Cardiac fibroblast (primary cell): ENCODE results near the gene SETD2.
A peak's percentile ranks its signal among the peaks of the same experiment; 100 is the strongest.
"Not testable (repeated sequence)": the region's sequence is repeated elsewhere in the genome, so short reads cannot be mapped to it uniquely, and the experiment has no call there.

Source experiments
- DNase-seq, 2 donors: peaks; one replicate each; pipeline versions ENCODE4 v3.0.0 to v3.0.0-alpha.2; 2010; ENCODE audit warnings: low read depth in 2 of 2
- H3K4me3 ChIP-seq, 2 donors: replicated peaks in 1 of 2; 1 replicate in 1 of 2; 2 replicates in 1 of 2; pipeline ENCODE4 v1.5.1; 2011; ENCODE audit warnings: low read depth in 2 of 2, low read length in 2 of 2, mild to moderate bottlenecking in 2 of 2, moderate library complexity in 1 of 2
- CTCF ChIP-seq: IDR thresholded peaks from one replicate; pipeline ENCODE4 v1.5.1; 2011; ENCODE audit warnings: low read depth, mild to moderate bottlenecking, low read length, inconsistent platforms

Gene SETD2

GRCh38 chr3:47130557-47130956 is 33.4 kb downstream of the SETD2 start:
- no peak for TF ChIP-seq CTCF
- DNase-seq, result no peak
- no peak overlapping the region for H3K4me3 ChIP-seq

GRCh38 chr3:47128137-47128536 is 35.8 kb downstream of the SETD2 start:
- H3K4me3 ChIP-seq, result no peak overlapping the region
- no peak for TF ChIP-seq CTCF
- no peak for DNase-seq

- H3K4me3 ChIP-seq, result no peak overlapping the region
- TF ChIP-seq CTCF, result no peak
- no peak for DNase-seq
These were observed 40.1 kb downstream of the SETD2 start for GRCh38 chr3:47123857-47124256.

- DNase-seq, result no peak
- H3K4me3 ChIP-seq, result no peak overlapping the region
- TF ChIP-seq CTCF, result no peak
These were observed 42.5 kb downstream of the SETD2 start for GRCh38 chr3:47121409-47121808.

GRCh38 chr3:47120138-47120537 is 43.8 kb downstream of the SETD2 start:
- TF ChIP-seq CTCF, result no peak
- H3K4me3 ChIP-seq, result no peak overlapping the region
- no peak for DNase-seq

- H3K4me3 ChIP-seq, result not testable (repeated sequence)
These were observed 44.5 kb downstream of the SETD2 start for GRCh38 chr3:47119387-47119786.

GRCh38 chr3:47117807-47118364 is 46.0 kb downstream of the SETD2 start:
- no peak overlapping the region for H3K4me3 ChIP-seq
- no peak for DNase-seq
- no peak for TF ChIP-seq CTCF

More at GRCh38 chr3:47119387-47119786, 44.5 kb downstream of the SETD2 start:
- peak in 1 of 2 donors; percentile 16 for DNase-seq

- DNase-seq, H3K4me3 ChIP-seq: not testable (repeated sequence)
These were observed 48.4 kb downstream of the SETD2 start for GRCh38 chr3:47115524-47115923.
